H9 (cell line): ENCODE measurements around the gene ADAMTSL2. TPM values are rescaled to one million over a fixed set of nuclear protein-coding genes. Genes with fewer than 3 reads are reported as not detected.

Source experiments
- DNase-seq: peaks from one replicate; pipeline ENCODE4 v3.0.0-alpha.2; 2017
- H2AFZ ChIP-seq: one replicate; pipeline ENCODE4 v1.6.1; 2013; ENCODE audit warnings: mild to moderate bottlenecking, low read length, control low read depth, moderate library complexity
- H2AK5ac ChIP-seq: 2 replicates; pipeline ENCODE4 v1.6.1; 2013; ENCODE audit warnings: low read length, control low read depth, mixed read lengths; ENCODE audit not compliant: insufficient read length
- H2BK120ac ChIP-seq: one replicate; pipeline ENCODE4 v1.6.1; 2013; ENCODE audit warnings: low read depth, mild to moderate bottlenecking, low read length, control low read depth, inconsistent platforms; ENCODE audit not compliant: poor library complexity, severe bottlenecking
- H2BK12ac ChIP-seq: 2 replicates; pipeline ENCODE4 v1.6.1; 2013; ENCODE audit warnings: low read length, control low read depth, mixed read lengths, low read depth; ENCODE audit not compliant: insufficient read length
- H2BK15ac ChIP-seq: 2 replicates; pipeline ENCODE4 v1.6.1; 2013; ENCODE audit warnings: low read depth, low read length, control low read depth
- H2BK20ac ChIP-seq: one replicate; pipeline ENCODE4 v1.6.1; 2013; ENCODE audit warnings: low read depth, mild to moderate bottlenecking, low read length, control low read depth, inconsistent platforms; ENCODE audit not compliant: poor library complexity, severe bottlenecking
- H2BK5ac ChIP-seq: 2 replicates; pipeline ENCODE4 v1.6.1; 2013; ENCODE audit warnings: low read length, control low read depth, mixed read lengths; ENCODE audit not compliant: insufficient read length
- H3K14ac ChIP-seq: 2 replicates; pipeline ENCODE4 v1.6.1; 2013; ENCODE audit warnings: low read length, control low read depth; ENCODE audit not compliant: insufficient read depth
- H3K18ac ChIP-seq: 2 replicates; pipeline ENCODE4 v1.6.1; 2013; ENCODE audit warnings: low read depth, mild to moderate bottlenecking, mixed read lengths, low read length, control low read depth; ENCODE audit not compliant: insufficient read length
- H3K23ac ChIP-seq: 2 replicates; pipeline ENCODE4 v1.6.1; 2013; ENCODE audit warnings: low read length, control low read depth, mixed read lengths, low read depth; ENCODE audit not compliant: insufficient read length
- H3K23me2 ChIP-seq: 2 replicates; pipeline ENCODE4 v1.6.1; 2013; ENCODE audit warnings: low read depth, mild to moderate bottlenecking, mixed read lengths, low read length, control low read depth; ENCODE audit not compliant: insufficient read length, poor library complexity, severe bottlenecking
- H3K27ac ChIP-seq: 2 replicates; pipeline ENCODE4 v1.5.1; 2013; ENCODE audit warnings: low read length, control low read depth, mixed read lengths, low read depth; ENCODE audit not compliant: insufficient read length
- H3K27me3 ChIP-seq: 2 replicates; pipeline ENCODE4 v1.6.1; 2013; ENCODE audit warnings: low read length, control low read depth, inconsistent platforms; ENCODE audit not compliant: insufficient read depth
- H3K4ac ChIP-seq: 2 replicates; pipeline ENCODE4 v1.6.1; 2013; ENCODE audit warnings: low read depth, mild to moderate bottlenecking, control low read depth, inconsistent platforms, low read length, moderate library complexity
- H3K4me1 ChIP-seq: 2 replicates; pipeline ENCODE4 v1.6.1; 2013; ENCODE audit warnings: low read length, control low read depth, inconsistent platforms; ENCODE audit not compliant: insufficient read depth
- H3K4me2 ChIP-seq: 2 replicates; pipeline ENCODE4 v1.6.1; 2013; ENCODE audit warnings: low read length, control low read depth, mixed read lengths; ENCODE audit not compliant: insufficient read length, insufficient read depth
- H3K56ac ChIP-seq: 2 replicates; pipeline ENCODE4 v1.6.1; 2013; ENCODE audit warnings: low read depth, mild to moderate bottlenecking, mixed read lengths, low read length, control low read depth; ENCODE audit not compliant: insufficient read length
- H3K79me1 ChIP-seq: 2 replicates; pipeline ENCODE4 v1.6.1; 2013; ENCODE audit warnings: low read depth, mild to moderate bottlenecking, moderate library complexity, low read length, control low read depth, inconsistent platforms; ENCODE audit not compliant: insufficient read depth, poor library complexity, severe bottlenecking
- H3K79me2 ChIP-seq: 2 replicates; pipeline ENCODE4 v1.6.1; 2013; ENCODE audit warnings: low read length, control low read depth, inconsistent platforms; ENCODE audit not compliant: insufficient read depth
- H3K9ac ChIP-seq: 2 replicates; pipeline ENCODE4 v1.6.1; 2013; ENCODE audit warnings: low read length, control low read depth, mixed read lengths; ENCODE audit not compliant: insufficient read length; ENCODE audit errors: extremely low read depth
- H3K9me3 ChIP-seq: one replicate; pipeline ENCODE4 v1.6.1; 2013; ENCODE audit warnings: low read depth, low read length, inconsistent platforms; ENCODE audit not compliant: control insufficient read depth
- H3T11ph ChIP-seq: one replicate; pipeline ENCODE4 v1.6.1; 2013; ENCODE audit warnings: mild to moderate bottlenecking, low read length, control low read depth, inconsistent platforms
- H4K20me1 ChIP-seq: one replicate; pipeline ENCODE4 v1.6.1; 2013; ENCODE audit not compliant: control insufficient read depth, insufficient read length, insufficient read depth
- H4K5ac ChIP-seq: 2 replicates; pipeline ENCODE4 v1.6.1; 2013; ENCODE audit warnings: low read depth, mild to moderate bottlenecking, mixed read lengths, low read length, control low read depth; ENCODE audit not compliant: insufficient read length
- H4K8ac ChIP-seq: replicated peaks from 2 replicates; pipeline ENCODE4 v1.6.1; 2013; ENCODE audit warnings: low read length, control low read depth, mixed read lengths, low read depth; ENCODE audit not compliant: insufficient read length
- H4K91ac ChIP-seq: 2 replicates; pipeline ENCODE4 v1.6.1; 2013; ENCODE audit warnings: low read depth, mild to moderate bottlenecking, moderate library complexity, mixed read lengths, low read length, control low read depth; ENCODE audit not compliant: insufficient read length
- H3K27ac Mint-ChIP-seq, 3 experiments: 2 replicates in 2 of 3; 3 replicates in 1 of 3; pipeline ENCODE4 v1.8.0; 2020 to 2021; ENCODE audit warnings: mixed read lengths in 3 of 3, mild to moderate bottlenecking in 1 of 3, moderate library complexity in 1 of 3
- H3K27me3 Mint-ChIP-seq: 2 replicates; pipeline ENCODE4 v1.8.0; 2021; ENCODE audit warnings: low read depth, mild to moderate bottlenecking, moderate library complexity, mixed read lengths
- H3K36me3 Mint-ChIP-seq, 3 experiments: 2 replicates in 2 of 3; 3 replicates in 1 of 3; pipeline ENCODE4 v1.8.0; 2020 to 2021; ENCODE audit warnings: low read depth in 3 of 3, mixed read lengths in 3 of 3; ENCODE audit not compliant: insufficient read depth in 1 of 3
- H3K4me1 Mint-ChIP-seq, 2 experiments: 2 replicates each; pipeline ENCODE4 v1.8.0; 2020; ENCODE audit warnings: mixed read lengths in 2 of 2
- H3K4me3 Mint-ChIP-seq, 2 experiments: 2 replicates in 1 of 2; 3 replicates in 1 of 2; pipeline ENCODE4 v1.8.0; 2020 to 2021; ENCODE audit warnings: mild to moderate bottlenecking in 2 of 2, mixed read lengths in 2 of 2, moderate library complexity in 1 of 2
- H3K9me3 Mint-ChIP-seq, 2 experiments: 2 replicates in 1 of 2; 3 replicates in 1 of 2; pipeline ENCODE4 v1.8.0; 2020; ENCODE audit warnings: mild to moderate bottlenecking in 2 of 2, mixed read lengths in 2 of 2, moderate library complexity in 1 of 2
- WGBS: extraction: QIAGEN DNeasy Blood & Tissue Kit; methylation state at CpG from one replicate; pipeline ENCODE4 v1.1.7; 2013; ENCODE audit warnings: missing lambda C conversion rate, low lambda C conversion rate, mixed read lengths; ENCODE audit not compliant: insufficient read length; ENCODE audit errors: extremely low coverage; 5-methylcytosine and 5-hydroxymethylcytosine counted together
- total RNA-seq: library from RNA; stranded (reverse); gene quantifications from 2 replicates; pipeline ENCODE4 v1.2.1, GENCODE V29; 2021
- TF ChIP-seq, protein P1 (sequence below): fragments of 200-600 bp; sonication (generic); conservative IDR thresholded peaks from 3 replicates; pipeline ENCODE4 v1.8.0; 2021; ENCODE audit warnings: antibody characterized with exemption, mild to moderate bottlenecking

Gene ADAMTSL2
- total RNA-seq, 1 experiment from 2014 or later = 0.61 TPM

DNA sequence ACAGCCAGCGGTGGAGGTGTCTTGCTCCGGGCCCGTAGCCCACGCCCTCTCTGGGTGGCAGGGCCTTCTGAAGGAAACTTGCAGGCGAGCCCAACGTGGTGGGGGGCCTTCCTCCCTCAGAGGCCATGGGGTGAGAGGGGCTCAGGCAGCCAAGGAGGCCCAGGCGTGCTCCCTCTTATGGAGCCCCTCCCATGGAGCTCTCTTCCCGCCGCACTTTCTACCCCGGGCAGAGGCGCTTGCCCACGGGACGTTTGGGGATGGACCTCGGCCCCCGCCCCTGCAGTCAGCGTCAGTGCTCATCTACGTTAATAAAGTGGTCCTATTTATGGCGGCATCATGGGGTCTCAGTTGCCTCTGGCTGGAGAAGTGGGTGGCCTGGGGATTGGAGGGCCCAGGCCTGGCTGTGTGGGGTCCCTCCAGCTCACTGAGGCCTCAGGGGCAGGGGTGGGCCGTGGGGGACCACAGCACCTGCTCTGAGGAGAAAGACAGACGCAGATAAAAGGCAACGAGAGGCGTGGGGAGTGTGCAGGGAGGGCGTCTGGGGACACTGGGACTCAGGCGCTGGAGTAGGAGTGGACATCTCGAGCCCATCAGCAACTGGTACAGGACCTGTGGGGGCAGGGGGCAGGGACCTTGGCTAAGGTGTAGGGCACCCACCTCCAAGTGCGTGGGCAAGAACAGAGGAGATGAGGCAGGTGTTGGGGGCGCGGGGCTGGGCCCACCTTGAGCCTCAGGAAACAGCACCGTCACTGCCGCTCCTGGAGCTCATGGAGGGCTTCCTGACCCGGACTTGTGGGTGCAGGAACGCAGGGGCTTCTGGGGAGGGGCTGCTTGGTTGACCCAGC is 40.9 kb downstream of the ADAMTSL2 start:
- H4K8ac ChIP-seq = no peak overlapping the region
- Mint-ChIP-seq H3K4me3 (no peak overlapping the region), H3K36me3 (no peaks in the 10 kb centered on the region; a peak in 1 of 7 replicates), H3K4me1 (peaks cover 20 to 36% of the 10 kb centered on the region in 2 experiments), H3K27ac (no peak overlapping the region), H3K27me3 (peaks cover 6% of the 10 kb centered on the region), H3K9me3 (no peaks in the 10 kb centered on the region)
- H2BK15ac ChIP-seq = no peak overlapping the region
- no peak overlapping the region for H3T11ph ChIP-seq
- no peak overlapping the region for H3K23ac ChIP-seq
- H4K5ac ChIP-seq = no peak overlapping the region
- H3K4ac ChIP-seq = no peak overlapping the region
- H2BK20ac ChIP-seq = no peak overlapping the region
- H2AK5ac ChIP-seq = no peak overlapping the region
- no peak overlapping the region for H3K9ac ChIP-seq
- no peaks in the 10 kb centered on the region for H3K23me2 ChIP-seq
- no CpG with 5 or more reads among the region's 32 CpGs for WGBS
- no peaks in the 10 kb centered on the region; the same call in 1 of the 2 replicates for H3K4me1 ChIP-seq
- H4K91ac ChIP-seq = no peak overlapping the region
- no peak overlapping the region for H2BK120ac ChIP-seq
- H2BK5ac ChIP-seq = no peak overlapping the region
- H3K27ac ChIP-seq = no peak overlapping the region
- no peaks in the 10 kb centered on the region for H4K20me1 ChIP-seq
- H3K18ac ChIP-seq = no peak overlapping the region
- no peaks in the 10 kb centered on the region for H3K27me3 ChIP-seq
- no peak for DNase-seq
- H2BK12ac ChIP-seq = no peak overlapping the region
- TF ChIP-seq, protein P1, sequence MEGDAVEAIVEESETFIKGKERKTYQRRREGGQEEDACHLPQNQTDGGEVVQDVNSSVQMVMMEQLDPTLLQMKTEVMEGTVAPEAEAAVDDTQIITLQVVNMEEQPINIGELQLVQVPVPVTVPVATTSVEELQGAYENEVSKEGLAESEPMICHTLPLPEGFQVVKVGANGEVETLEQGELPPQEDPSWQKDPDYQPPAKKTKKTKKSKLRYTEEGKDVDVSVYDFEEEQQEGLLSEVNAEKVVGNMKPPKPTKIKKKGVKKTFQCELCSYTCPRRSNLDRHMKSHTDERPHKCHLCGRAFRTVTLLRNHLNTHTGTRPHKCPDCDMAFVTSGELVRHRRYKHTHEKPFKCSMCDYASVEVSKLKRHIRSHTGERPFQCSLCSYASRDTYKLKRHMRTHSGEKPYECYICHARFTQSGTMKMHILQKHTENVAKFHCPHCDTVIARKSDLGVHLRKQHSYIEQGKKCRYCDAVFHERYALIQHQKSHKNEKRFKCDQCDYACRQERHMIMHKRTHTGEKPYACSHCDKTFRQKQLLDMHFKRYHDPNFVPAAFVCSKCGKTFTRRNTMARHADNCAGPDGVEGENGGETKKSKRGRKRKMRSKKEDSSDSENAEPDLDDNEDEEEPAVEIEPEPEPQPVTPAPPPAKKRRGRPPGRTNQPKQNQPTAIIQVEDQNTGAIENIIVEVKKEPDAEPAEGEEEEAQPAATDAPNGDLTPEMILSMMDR = no peak
- no peak overlapping the region for H3K56ac ChIP-seq
- H3K9me3 ChIP-seq = no peaks in the 10 kb centered on the region
- no peak overlapping the region for H2AFZ ChIP-seq
- H3K14ac ChIP-seq = no peak overlapping the region; the same call in 1 of the 2 replicates
- no peaks in the 10 kb centered on the region for H3K79me2 ChIP-seq
- H3K4me2 ChIP-seq = no peak overlapping the region
- no peaks in the 10 kb centered on the region for H3K79me1 ChIP-seq
